ENCODE data around the gene HYAL3.

Gene HYAL3

GRCh38 chr3:50341537-50341936 lies 42.3 kb upstream of the HYAL3 start:
- DNase-seq (ENCODE audit: extremely low read depth, low read depth) = no peak
- TF ChIP-seq CTCF (IDR thresholded peaks at IDR 0.05; ENCODE audit: low read depth, low read length) = no peak

DNA sequence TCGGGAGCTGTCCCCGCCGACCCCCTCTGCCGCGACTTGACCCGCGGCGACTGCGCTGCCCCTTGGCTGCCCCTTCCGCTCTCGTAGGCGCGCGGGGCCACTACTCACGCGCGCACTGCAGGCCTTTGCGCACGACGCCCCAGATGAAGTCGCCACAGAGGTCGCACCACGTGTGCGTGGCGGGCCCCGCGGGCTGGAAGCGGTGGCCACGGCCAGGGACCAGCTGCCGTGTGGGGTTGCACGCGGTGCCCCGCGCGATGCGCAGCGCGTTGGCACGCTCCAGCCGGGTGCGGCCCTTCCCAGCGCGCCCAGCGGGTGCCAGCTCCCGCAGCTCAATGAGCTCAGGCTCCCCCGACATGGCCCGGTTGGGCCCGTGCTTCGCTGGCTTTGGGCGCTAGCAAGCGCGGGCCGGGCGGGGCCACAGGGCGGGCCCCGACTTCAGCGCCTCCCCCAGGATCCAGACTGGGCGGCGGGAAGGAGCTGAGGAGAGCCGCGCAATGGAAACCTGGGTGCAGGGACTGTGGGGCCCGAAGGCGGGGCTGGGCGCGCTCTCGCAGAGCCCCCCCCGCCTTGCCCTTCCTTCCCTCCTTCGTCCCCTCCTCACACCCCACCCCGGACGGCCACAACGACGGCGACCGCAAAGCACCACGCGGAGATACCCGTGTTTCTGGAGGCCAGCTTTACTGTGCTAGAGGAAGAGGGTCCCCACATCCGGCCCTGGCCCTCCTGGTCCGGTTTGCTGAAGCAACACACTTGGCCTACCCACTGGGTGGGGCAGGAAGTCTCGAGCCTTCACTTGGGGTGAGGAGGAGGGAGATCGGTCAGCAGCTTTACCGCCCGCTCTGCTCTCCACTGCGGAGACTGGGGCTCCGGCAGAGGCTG lies 41.5 kb upstream of the HYAL3 start, which contains the start of gene RASSF1:
RASSF1 (minus strand) TSS at position 389 of the 882 bp plus-strand sequence; CDS start at position 358, 31 bp downstream.
- DNase-seq (ENCODE audit: extremely low read depth, low read depth) = no peak
- no peak for TF ChIP-seq CTCF (IDR thresholded peaks at IDR 0.05; ENCODE audit: low read depth, low read length)

GRCh38 chr3:50340147-50340447 lies 40.9 kb upstream of the HYAL3 start:
- no peak for DNase-seq (ENCODE audit: extremely low read depth, low read depth)
- no peak for TF ChIP-seq CTCF (IDR thresholded peaks at IDR 0.05; ENCODE audit: low read depth, low read length)

DNA sequence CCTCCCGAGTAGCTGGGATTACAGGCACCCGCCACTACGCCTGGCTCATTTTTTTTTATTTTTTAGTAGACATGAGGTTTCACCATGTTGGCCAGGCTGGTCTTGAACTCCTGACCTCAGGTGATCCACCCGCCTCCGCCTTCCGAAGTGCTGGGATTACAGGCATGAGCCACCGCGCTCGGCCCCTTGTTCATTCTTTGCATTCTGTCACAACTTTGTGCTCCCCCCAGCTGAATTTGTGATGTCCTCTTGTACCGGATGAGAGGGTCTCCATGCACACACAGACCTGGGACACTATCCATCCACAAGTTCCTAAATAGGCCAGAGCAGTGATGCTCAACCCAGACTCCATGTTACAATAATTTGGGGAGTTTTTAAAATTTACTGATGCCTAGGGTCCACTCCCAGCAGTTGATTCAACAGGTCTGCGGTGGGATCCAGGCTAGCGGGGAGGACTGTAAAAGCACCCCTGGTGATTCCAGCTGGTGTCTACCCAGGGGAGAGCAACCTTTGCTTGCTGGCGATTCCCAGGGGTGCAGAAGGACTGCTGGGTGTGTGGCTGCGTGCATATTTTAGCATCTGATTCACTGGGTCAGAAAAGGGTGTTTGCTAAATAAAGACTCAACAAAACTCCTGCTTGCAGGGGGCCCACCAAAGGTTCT lies 40.4 kb upstream of the HYAL3 start:
- no peak for TF ChIP-seq CTCF (IDR thresholded peaks at IDR 0.05; ENCODE audit: low read depth, low read length)
- DNase-seq (ENCODE audit: extremely low read depth, low read depth) = no peak

DNA sequence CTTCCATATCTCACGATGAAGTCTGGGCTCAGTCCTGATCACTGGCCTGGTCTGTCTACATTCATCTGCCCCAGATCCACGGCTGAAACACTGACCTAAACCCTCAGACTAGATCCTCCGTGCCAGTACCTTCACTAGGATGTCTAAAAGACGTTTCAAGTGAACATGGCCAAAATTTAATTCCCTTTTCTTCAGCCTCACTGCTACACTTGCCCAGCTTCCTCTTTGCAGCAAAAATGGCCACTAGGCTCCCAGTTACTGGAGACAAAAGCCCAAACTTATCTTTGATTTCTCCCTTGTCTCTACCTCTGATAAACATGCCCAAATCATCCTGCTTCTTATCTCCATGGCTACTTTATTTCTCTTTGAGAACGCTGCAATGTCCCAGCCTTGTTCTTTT lies 39.8 kb upstream of the HYAL3 start:
- no peak for DNase-seq (ENCODE audit: extremely low read depth, low read depth)
- no peak for TF ChIP-seq CTCF (IDR thresholded peaks at IDR 0.05; ENCODE audit: low read depth, low read length)

GRCh38 chr3:50337175-50337861 lies 38.1 kb upstream of the HYAL3 start:
- peak; percentile 99 for DNase-seq (ENCODE audit: extremely low read depth, low read depth)
- no peak for TF ChIP-seq CTCF (IDR thresholded peaks at IDR 0.05; ENCODE audit: low read depth, low read length)

Measured in AG09319 (cell line).